Measurements from ENCODE around the gene C19orf73. TPM values are rescaled to one million over a fixed set of nuclear protein-coding genes. Genes with fewer than 3 reads are reported as not detected.

The C19orf73 gene
- total and polyA plus RNA-seq, 9 of the 15 experiments (the other 6 are each of a cell fraction or from before 2014, with no cell fraction given): 0.08 to 7.4 (median 1.4) TPM

- TF ChIP-seq TSC22D4 (tag; IDR thresholded peaks at IDR 0.05): no peak
- TF ChIP-seq NFRKB (IDR thresholded peaks at IDR 0.05; ENCODE audit: low read depth): no peak
- TF ChIP-seq HNRNPL (IDR thresholded peaks at IDR 0.05; ENCODE audit: low read depth, low read length): no peak
- TF ChIP-seq, protein P1, sequence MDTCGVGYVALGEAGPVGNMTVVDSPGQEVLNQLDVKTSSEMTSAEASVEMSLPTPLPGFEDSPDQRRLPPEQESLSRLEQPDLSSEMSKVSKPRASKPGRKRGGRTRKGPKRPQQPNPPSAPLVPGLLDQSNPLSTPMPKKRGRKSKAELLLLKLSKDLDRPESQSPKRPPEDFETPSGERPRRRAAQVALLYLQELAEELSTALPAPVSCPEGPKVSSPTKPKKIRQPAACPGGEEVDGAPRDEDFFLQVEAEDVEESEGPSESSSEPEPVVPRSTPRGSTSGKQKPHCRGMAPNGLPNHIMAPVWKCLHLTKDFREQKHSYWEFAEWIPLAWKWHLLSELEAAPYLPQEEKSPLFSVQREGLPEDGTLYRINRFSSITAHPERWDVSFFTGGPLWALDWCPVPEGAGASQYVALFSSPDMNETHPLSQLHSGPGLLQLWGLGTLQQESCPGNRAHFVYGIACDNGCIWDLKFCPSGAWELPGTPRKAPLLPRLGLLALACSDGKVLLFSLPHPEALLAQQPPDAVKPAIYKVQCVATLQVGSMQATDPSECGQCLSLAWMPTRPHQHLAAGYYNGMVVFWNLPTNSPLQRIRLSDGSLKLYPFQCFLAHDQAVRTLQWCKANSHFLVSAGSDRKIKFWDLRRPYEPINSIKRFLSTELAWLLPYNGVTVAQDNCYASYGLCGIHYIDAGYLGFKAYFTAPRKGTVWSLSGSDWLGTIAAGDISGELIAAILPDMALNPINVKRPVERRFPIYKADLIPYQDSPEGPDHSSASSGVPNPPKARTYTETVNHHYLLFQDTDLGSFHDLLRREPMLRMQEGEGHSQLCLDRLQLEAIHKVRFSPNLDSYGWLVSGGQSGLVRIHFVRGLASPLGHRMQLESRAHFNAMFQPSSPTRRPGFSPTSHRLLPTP (IDR thresholded peaks at IDR 0.05; ENCODE audit: borderline replicate concordance, extremely low read depth, insufficient read length): no peak
- TF ChIP-seq HDAC1 (IDR thresholded peaks at IDR 0.05): no peak
- TF ChIP-seq SMAD3 (CRISPR knock-in tag; conservative IDR thresholded peaks at IDR 0.05): no peak
- no peak for TF ChIP-seq MAFG (tag; conservative IDR thresholded peaks at IDR 0.05)
- TF ChIP-seq, protein P2, sequence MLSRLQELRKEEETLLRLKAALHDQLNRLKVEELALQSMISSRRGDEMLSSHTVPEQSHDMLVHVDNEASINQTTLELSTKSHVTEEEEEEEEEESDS (CRISPR knock-in tag; IDR thresholded peaks at IDR 0.05): no peak
- TF ChIP-seq CC2D1A (IDR thresholded peaks at IDR 0.05): no peak
- TF ChIP-seq TEAD2 (tag; IDR thresholded peaks at IDR 0.05): no peak
- TF ChIP-seq HBP1 (CRISPR knock-in tag; IDR thresholded peaks at IDR 0.05): no peak
- no peak for TF ChIP-seq ZNF121 (CRISPR knock-in tag; conservative IDR thresholded peaks at IDR 0.05)
- peak; percentile 30; the same call in 1 of the 2 replicates for TF ChIP-seq ARID1B (IDR thresholded peaks at IDR 0.05)
- TF ChIP-seq TEAD1 (CRISPR knock-in tag; IDR thresholded peaks at IDR 0.05): no peak
- no peak for TF ChIP-seq ELF2 (CRISPR knock-in tag; IDR thresholded peaks at IDR 0.05)
- TF ChIP-seq ZNF282 (CRISPR knock-in tag; IDR thresholded peaks at IDR 0.05): no peak
- no peak for TF ChIP-seq CHD2 (IDR thresholded peaks at IDR 0.05; ENCODE audit: low read depth, low read length)
- TF ChIP-seq WHSC1 (IDR thresholded peaks at IDR 0.05; ENCODE audit: low read length): no peak
- TF ChIP-seq SETDB1 (IDR thresholded peaks at IDR 0.05; ENCODE audit: low read length): no peak
- TF ChIP-seq, protein P3, sequence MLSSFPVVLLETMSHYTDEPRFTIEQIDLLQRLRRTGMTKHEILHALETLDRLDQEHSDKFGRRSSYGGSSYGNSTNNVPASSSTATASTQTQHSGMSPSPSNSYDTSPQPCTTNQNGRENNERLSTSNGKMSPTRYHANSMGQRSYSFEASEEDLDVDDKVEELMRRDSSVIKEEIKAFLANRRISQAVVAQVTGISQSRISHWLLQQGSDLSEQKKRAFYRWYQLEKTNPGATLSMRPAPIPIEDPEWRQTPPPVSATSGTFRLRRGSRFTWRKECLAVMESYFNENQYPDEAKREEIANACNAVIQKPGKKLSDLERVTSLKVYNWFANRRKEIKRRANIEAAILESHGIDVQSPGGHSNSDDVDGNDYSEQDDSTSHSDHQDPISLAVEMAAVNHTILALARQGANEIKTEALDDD (IDR thresholded peaks at IDR 0.05): peak; percentile 77; the same call in 1 of the 2 replicates
- no peak for TF ChIP-seq TARDBP (IDR thresholded peaks at IDR 0.05)
These were observed 37.7 kb downstream of the C19orf73 start (continued) for GRCh38 chr19:49081273-49081672.

Data from K562 (cell line).